NCI-H187 (cell line): ENCODE measurements around the gene TAMALIN.

Experiments used
- DNase-seq, 2 experiments: peaks; one replicate each; lab custom pipeline; 2025; lab: John Stamatoyannopoulos, UW

Gene TAMALIN

GRCh38 chr12:51984657-51985056 is 22.1 kb upstream of the TAMALIN start:
- DNase-seq = no peak

GRCh38 chr12:51985154-51985835 is 21.5 kb upstream of the TAMALIN start:
- DNase-seq = no peak

- no peak for DNase-seq
Measured at GRCh38 chr12:51986834-51987233, 19.9 kb upstream of the TAMALIN start.

- no peak for DNase-seq
Measured at GRCh38 chr12:51992246-51992645, 14.5 kb upstream of the TAMALIN start.

GRCh38 chr12:51994539-51994820 is 12.3 kb upstream of the TAMALIN start:
- DNase-seq = no peak

GRCh38 chr12:51994959-51995358 is 11.8 kb upstream of the TAMALIN start:
- no peak for DNase-seq

GRCh38 chr12:51997136-51997535 is 9.6 kb upstream of the TAMALIN start:
- DNase-seq = no peak

- no peak for DNase-seq
Measured at GRCh38 chr12:52003016-52003550, 3.7 kb upstream of the TAMALIN start.

GRCh38 chr12:52003591-52003990 is 3.2 kb upstream of the TAMALIN start:
- DNase-seq = no peak

GRCh38 chr12:52004042-52004648 is 2.6 kb upstream of the TAMALIN start:
- no peak for DNase-seq

- DNase-seq = no peak
Measured at GRCh38 chr12:52005218-52005902, 1.4 kb upstream of the TAMALIN start.

- no peak for DNase-seq
Measured at GRCh38 chr12:52005903-52006703, 643 bp upstream of the TAMALIN start.

GRCh38 chr12:52007158-52007921 is 594 bp downstream of the TAMALIN start:
- DNase-seq = no peak

GRCh38 chr12:52007982-52008510 is 1.3 kb downstream of the TAMALIN start:
- no peak for DNase-seq

GRCh38 chr12:52009081-52009751 is 2.5 kb downstream of the TAMALIN start:
- DNase-seq = no peak

- DNase-seq = no peak
Measured at GRCh38 chr12:52010152-52010622, 3.4 kb downstream of the TAMALIN start.

GRCh38 chr12:52010692-52011601 is 4.2 kb downstream of the TAMALIN start:
- no peak for DNase-seq

- DNase-seq = no peak
Measured at GRCh38 chr12:52011602-52012214, 5.0 kb downstream of the TAMALIN start.

- DNase-seq = no peak
Measured at GRCh38 chr12:52013626-52014310, 7.0 kb downstream of the TAMALIN start.
